ENCODE measurements around the gene NME7.

DNA sequence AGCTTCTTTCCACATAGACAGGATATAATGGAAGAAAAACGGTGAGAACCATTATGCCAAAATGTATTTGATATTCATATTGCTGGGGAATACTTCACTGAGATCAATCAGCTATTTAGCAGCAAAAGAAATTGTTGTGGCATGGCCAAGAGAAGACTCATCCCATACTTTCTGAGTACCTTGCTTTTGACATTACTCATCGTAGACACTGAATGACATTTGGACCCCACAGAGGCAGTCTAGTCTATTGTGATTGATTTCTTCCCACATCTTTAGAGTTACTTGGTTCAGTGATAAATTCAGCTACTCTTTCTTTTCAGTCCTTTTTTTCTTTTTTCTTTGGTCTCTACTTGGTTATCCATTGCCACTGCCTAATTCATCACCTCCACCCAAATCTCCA lies 239.0 kb downstream of the NME7 start:
- TF ChIP-seq GRHL2 (CRISPR knock-in tag; IDR thresholded peaks at IDR 0.05; ENCODE audit: insufficient replicate concordance, severe bottlenecking) (no peak), ZNF423 (CRISPR knock-in tag; IDR thresholded peaks at IDR 0.05) (no peak), SP1 (CRISPR knock-in tag; conservative IDR thresholded peaks at IDR 0.05) (no peak), ETV6 (CRISPR knock-in tag; IDR thresholded peaks at IDR 0.05) (no peak), SMAD3 (CRISPR knock-in tag; IDR thresholded peaks at IDR 0.05; ENCODE audit: borderline replicate concordance) (no peak), TCF7 (CRISPR knock-in tag; IDR thresholded peaks at IDR 0.05; ENCODE audit: low read depth) (no peak), ZNF232 (CRISPR knock-in tag; IDR thresholded peaks at IDR 0.05) (no peak)
- TF ChIP-seq, protein P1, sequence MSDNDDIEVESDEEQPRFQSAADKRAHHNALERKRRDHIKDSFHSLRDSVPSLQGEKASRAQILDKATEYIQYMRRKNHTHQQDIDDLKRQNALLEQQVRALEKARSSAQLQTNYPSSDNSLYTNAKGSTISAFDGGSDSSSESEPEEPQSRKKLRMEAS (CRISPR knock-in tag; IDR thresholded peaks at IDR 0.05), result no peak
- TF ChIP-seq, protein P2, sequence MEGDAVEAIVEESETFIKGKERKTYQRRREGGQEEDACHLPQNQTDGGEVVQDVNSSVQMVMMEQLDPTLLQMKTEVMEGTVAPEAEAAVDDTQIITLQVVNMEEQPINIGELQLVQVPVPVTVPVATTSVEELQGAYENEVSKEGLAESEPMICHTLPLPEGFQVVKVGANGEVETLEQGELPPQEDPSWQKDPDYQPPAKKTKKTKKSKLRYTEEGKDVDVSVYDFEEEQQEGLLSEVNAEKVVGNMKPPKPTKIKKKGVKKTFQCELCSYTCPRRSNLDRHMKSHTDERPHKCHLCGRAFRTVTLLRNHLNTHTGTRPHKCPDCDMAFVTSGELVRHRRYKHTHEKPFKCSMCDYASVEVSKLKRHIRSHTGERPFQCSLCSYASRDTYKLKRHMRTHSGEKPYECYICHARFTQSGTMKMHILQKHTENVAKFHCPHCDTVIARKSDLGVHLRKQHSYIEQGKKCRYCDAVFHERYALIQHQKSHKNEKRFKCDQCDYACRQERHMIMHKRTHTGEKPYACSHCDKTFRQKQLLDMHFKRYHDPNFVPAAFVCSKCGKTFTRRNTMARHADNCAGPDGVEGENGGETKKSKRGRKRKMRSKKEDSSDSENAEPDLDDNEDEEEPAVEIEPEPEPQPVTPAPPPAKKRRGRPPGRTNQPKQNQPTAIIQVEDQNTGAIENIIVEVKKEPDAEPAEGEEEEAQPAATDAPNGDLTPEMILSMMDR (IDR thresholded peaks at IDR 0.05), result no peak
- TF ChIP-seq, protein P3, sequence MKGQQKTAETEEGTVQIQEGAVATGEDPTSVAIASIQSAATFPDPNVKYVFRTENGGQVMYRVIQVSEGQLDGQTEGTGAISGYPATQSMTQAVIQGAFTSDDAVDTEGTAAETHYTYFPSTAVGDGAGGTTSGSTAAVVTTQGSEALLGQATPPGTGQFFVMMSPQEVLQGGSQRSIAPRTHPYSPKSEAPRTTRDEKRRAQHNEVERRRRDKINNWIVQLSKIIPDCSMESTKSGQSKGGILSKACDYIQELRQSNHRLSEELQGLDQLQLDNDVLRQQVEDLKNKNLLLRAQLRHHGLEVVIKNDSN (CRISPR knock-in tag; IDR thresholded peaks at IDR 0.05), result no peak
- TF ChIP-seq, protein P4, sequence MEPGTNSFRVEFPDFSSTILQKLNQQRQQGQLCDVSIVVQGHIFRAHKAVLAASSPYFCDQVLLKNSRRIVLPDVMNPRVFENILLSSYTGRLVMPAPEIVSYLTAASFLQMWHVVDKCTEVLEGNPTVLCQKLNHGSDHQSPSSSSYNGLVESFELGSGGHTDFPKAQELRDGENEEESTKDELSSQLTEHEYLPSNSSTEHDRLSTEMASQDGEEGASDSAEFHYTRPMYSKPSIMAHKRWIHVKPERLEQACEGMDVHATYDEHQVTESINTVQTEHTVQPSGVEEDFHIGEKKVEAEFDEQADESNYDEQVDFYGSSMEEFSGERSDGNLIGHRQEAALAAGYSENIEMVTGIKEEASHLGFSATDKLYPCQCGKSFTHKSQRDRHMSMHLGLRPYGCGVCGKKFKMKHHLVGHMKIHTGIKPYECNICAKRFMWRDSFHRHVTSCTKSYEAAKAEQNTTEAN (CRISPR knock-in tag; IDR thresholded peaks at IDR 0.05), result no peak
- TF ChIP-seq, protein P5, sequence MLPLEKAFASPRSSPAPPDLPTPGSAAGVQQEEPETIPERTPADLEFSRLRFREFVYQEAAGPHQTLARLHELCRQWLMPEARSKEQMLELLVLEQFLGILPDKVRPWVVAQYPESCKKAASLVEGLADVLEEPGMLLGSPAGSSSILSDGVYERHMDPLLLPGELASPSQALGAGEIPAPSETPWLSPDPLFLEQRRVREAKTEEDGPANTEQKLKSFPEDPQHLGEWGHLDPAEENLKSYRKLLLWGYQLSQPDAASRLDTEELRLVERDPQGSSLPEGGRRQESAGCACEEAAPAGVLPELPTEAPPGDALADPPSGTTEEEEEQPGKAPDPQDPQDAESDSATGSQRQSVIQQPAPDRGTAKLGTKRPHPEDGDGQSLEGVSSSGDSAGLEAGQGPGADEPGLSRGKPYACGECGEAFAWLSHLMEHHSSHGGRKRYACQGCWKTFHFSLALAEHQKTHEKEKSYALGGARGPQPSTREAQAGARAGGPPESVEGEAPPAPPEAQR (CRISPR knock-in tag; IDR thresholded peaks at IDR 0.05), result no peak

Data from WTC11 (cell line).